ENCODE results near the gene UVRAG.

UVRAG gene

DNA sequence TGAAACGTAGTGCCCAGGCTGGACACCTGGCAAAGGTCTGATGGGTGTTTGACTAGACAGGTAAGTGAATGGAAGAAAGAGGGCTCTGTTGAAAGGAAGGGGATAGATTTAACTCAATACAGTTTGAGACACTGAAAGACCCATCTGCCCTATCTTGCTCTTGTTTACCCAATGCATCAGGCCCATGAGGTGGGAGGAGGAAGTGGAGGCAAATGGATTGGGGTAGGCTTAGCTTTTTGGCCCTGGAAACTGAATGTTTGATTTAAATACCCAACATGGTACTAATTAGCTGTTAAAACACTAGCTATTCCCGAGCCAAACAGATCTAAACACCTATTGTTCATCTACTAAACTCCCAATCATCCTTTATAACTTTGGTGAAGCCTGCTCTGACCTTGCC lies 3.5 kb upstream of the UVRAG start:
- TF ChIP-seq, protein P1, sequence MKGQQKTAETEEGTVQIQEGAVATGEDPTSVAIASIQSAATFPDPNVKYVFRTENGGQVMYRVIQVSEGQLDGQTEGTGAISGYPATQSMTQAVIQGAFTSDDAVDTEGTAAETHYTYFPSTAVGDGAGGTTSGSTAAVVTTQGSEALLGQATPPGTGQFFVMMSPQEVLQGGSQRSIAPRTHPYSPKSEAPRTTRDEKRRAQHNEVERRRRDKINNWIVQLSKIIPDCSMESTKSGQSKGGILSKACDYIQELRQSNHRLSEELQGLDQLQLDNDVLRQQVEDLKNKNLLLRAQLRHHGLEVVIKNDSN (IDR thresholded peaks at IDR 0.05): no peak
- TF ChIP-seq CREB1 (IDR thresholded peaks at IDR 0.05; ENCODE audit: low read depth) (no peak), TCF12 (IDR thresholded peaks at IDR 0.05; ENCODE audit: low read depth) (no peak), EGR1 (IDR thresholded peaks at IDR 0.05) (no peak), FOXM1 (IDR thresholded peaks at IDR 0.05; ENCODE audit: borderline replicate concordance, low read depth) (no peak), RAD21 (IDR thresholded peaks at IDR 0.05; ENCODE audit: low read depth) (no peak), ZBTB7A (IDR thresholded peaks at IDR 0.05; ENCODE audit: low read depth) (no peak), TEAD4 (IDR thresholded peaks at IDR 0.05) (no peak), EP300 (IDR thresholded peaks at IDR 0.05; ENCODE audit: borderline replicate concordance) (no peak), NFIC (IDR thresholded peaks at IDR 0.05) (no peak), CEBPB (IDR thresholded peaks at IDR 0.05) (no peak)
- TF ChIP-seq, protein P2, sequence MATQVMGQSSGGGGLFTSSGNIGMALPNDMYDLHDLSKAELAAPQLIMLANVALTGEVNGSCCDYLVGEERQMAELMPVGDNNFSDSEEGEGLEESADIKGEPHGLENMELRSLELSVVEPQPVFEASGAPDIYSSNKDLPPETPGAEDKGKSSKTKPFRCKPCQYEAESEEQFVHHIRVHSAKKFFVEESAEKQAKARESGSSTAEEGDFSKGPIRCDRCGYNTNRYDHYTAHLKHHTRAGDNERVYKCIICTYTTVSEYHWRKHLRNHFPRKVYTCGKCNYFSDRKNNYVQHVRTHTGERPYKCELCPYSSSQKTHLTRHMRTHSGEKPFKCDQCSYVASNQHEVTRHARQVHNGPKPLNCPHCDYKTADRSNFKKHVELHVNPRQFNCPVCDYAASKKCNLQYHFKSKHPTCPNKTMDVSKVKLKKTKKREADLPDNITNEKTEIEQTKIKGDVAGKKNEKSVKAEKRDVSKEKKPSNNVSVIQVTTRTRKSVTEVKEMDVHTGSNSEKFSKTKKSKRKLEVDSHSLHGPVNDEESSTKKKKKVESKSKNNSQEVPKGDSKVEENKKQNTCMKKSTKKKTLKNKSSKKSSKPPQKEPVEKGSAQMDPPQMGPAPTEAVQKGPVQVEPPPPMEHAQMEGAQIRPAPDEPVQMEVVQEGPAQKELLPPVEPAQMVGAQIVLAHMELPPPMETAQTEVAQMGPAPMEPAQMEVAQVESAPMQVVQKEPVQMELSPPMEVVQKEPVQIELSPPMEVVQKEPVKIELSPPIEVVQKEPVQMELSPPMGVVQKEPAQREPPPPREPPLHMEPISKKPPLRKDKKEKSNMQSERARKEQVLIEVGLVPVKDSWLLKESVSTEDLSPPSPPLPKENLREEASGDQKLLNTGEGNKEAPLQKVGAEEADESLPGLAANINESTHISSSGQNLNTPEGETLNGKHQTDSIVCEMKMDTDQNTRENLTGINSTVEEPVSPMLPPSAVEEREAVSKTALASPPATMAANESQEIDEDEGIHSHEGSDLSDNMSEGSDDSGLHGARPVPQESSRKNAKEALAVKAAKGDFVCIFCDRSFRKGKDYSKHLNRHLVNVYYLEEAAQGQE (IDR thresholded peaks at IDR 0.05; ENCODE audit: low read depth): no peak
- TF ChIP-seq, protein P3, sequence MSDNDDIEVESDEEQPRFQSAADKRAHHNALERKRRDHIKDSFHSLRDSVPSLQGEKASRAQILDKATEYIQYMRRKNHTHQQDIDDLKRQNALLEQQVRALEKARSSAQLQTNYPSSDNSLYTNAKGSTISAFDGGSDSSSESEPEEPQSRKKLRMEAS (IDR thresholded peaks at IDR 0.05): no peak

DNA sequence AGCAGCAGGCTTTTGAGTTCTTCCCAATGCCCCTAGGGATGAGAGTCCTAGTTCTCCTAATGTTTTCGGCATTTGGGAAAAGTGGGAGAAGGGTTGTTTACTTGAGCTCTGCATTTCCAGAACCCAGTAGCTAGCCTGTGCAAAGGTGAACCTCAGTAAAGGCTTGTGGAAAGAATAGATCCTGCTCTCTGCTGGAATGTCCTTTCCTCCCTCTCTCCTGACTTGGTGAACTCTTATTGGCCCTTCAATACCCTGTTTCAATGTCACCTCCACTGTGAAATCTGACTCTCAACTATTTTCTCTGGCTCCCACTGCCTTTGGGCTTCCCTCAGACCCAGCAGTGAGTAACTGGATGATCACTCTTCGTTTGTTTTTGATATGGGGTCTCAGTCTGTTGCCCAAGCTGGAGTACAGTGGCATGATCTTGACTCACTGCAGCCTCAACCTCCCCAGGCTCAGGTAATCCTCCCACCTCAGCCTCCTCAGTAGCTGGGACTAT lies 2.4 kb upstream of the UVRAG start:
- no peak for TF ChIP-seq RAD21 (IDR thresholded peaks at IDR 0.05; ENCODE audit: low read depth)
- no peak for TF ChIP-seq TCF12 (IDR thresholded peaks at IDR 0.05; ENCODE audit: low read depth)
- TF ChIP-seq FOXM1 (IDR thresholded peaks at IDR 0.05; ENCODE audit: borderline replicate concordance, low read depth): no peak
- no peak for TF ChIP-seq CREB1 (IDR thresholded peaks at IDR 0.05; ENCODE audit: low read depth)
- TF ChIP-seq, protein P2 (IDR thresholded peaks at IDR 0.05; ENCODE audit: low read depth): no peak
- TF ChIP-seq NFIC (IDR thresholded peaks at IDR 0.05): no peak
- TF ChIP-seq, protein P1 (IDR thresholded peaks at IDR 0.05): no peak
- no peak for TF ChIP-seq TAF1 (IDR thresholded peaks at IDR 0.05; ENCODE audit: low read depth)
- no peak for TF ChIP-seq TEAD4 (IDR thresholded peaks at IDR 0.05)
- TF ChIP-seq CEBPB (IDR thresholded peaks at IDR 0.05): no peak
- TF ChIP-seq EGR1 (IDR thresholded peaks at IDR 0.05): no peak
- no peak for TF ChIP-seq ZBTB7A (IDR thresholded peaks at IDR 0.05; ENCODE audit: low read depth)
- TF ChIP-seq, protein P3 (IDR thresholded peaks at IDR 0.05): no peak
- TF ChIP-seq EP300 (IDR thresholded peaks at IDR 0.05; ENCODE audit: borderline replicate concordance): no peak
- TF ChIP-seq YY1 (IDR thresholded peaks at IDR 0.05; ENCODE audit: low read depth): no peak

DNA sequence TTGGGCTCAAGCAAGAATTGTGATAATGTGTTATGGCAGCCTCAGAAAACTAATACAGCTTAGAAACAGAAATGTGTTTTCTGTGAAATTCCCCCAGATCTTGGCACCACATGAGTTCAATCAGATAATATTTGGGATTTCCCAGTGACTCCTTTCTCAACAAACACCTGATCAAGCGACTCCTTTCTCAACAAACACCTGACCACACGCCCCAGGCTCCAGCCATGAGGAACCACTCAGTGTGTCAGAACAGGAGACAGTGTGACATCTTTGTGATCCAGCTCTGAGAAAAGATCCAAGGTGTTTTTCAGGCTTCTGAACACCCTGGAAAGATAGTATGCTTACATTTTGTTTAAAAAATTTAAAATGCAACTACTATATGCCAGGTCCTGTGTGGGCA lies 1.9 kb upstream of the UVRAG start:
- TF ChIP-seq, protein P1 (IDR thresholded peaks at IDR 0.05): no peak
- TF ChIP-seq CREB1 (IDR thresholded peaks at IDR 0.05; ENCODE audit: low read depth) (no peak), NFIC (IDR thresholded peaks at IDR 0.05) (no peak), TAF1 (IDR thresholded peaks at IDR 0.05; ENCODE audit: low read depth) (no peak), TEAD4 (IDR thresholded peaks at IDR 0.05) (no peak), YY1 (IDR thresholded peaks at IDR 0.05; ENCODE audit: low read depth) (no peak), ZBTB7A (IDR thresholded peaks at IDR 0.05; ENCODE audit: low read depth) (no peak), TCF12 (IDR thresholded peaks at IDR 0.05; ENCODE audit: low read depth) (no peak), EGR1 (IDR thresholded peaks at IDR 0.05) (no peak)
- TF ChIP-seq, protein P2 (IDR thresholded peaks at IDR 0.05; ENCODE audit: low read depth): no peak
- TF ChIP-seq, protein P3 (IDR thresholded peaks at IDR 0.05): no peak

DNA sequence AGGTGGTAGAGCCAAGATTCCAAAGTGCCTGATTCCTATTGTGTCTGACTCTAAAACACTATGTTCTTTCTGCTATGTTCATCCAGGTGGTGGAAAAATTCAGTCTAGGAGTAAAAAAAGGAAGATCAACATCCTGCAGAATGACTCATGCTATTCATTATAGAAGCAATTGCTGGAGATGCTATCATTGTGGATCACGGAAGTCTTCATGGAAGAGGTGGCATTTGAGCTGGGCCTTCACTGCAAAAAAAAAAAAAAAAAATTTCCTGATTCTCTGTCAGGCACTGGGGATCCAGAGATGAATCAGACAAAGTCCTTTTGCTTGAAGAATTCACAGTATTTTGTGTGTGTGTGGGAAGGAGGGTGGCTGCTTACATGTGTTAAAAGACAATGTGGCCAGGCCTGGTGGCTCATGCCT lies 1.4 kb upstream of the UVRAG start:
- TF ChIP-seq, protein P1 (IDR thresholded peaks at IDR 0.05): no peak
- TF ChIP-seq FOXM1 (IDR thresholded peaks at IDR 0.05; ENCODE audit: borderline replicate concordance, low read depth) (no peak), CEBPB (IDR thresholded peaks at IDR 0.05) (no peak), YY1 (IDR thresholded peaks at IDR 0.05; ENCODE audit: low read depth) (no peak), RAD21 (IDR thresholded peaks at IDR 0.05; ENCODE audit: low read depth) (no peak), EGR1 (IDR thresholded peaks at IDR 0.05) (no peak), NFIC (IDR thresholded peaks at IDR 0.05) (no peak), ZBTB7A (IDR thresholded peaks at IDR 0.05; ENCODE audit: low read depth) (no peak), TAF1 (IDR thresholded peaks at IDR 0.05; ENCODE audit: low read depth) (no peak), TEAD4 (IDR thresholded peaks at IDR 0.05) (no peak)
- TF ChIP-seq, protein P2 (IDR thresholded peaks at IDR 0.05; ENCODE audit: low read depth): no peak
- TF ChIP-seq, protein P3 (IDR thresholded peaks at IDR 0.05): no peak

Measured in Ishikawa (cell line).